Liver (tissue), 9 donors: ENCODE data around the gene OARD1. TPM values are rescaled to one million over a fixed set of nuclear protein-coding genes. Genes with fewer than 3 reads are reported as not detected.

Experiments
- DNase-seq: peaks from one replicate; pipeline ENCODE4 v3.0.0-alpha.2; 2017; ENCODE audit warnings: low spot score
- H3K27ac ChIP-seq, 2 donors: one replicate each; pipeline ENCODE4 v1.7.0; 2013; ENCODE audit warnings: inconsistent platforms in 2 of 2, low read length in 2 of 2, control low read depth in 1 of 2, low read depth in 1 of 2, mild to moderate bottlenecking in 1 of 2
- H3K27me3 ChIP-seq, 4 donors: one replicate each; pipeline versions ENCODE4 v1.6.1 to v1.7.0; 2013; ENCODE audit warnings: low read length in 3 of 4, inconsistent platforms in 1 of 4, mild to moderate bottlenecking in 1 of 4, moderate library complexity in 1 of 4; ENCODE audit not compliant: control insufficient read depth in 4 of 4, insufficient read depth in 4 of 4
- H3K36me3 ChIP-seq, 4 donors: one replicate each; pipeline versions ENCODE4 v1.6.1 to v1.7.0; 2013; ENCODE audit warnings: low read length in 3 of 4, mild to moderate bottlenecking in 3 of 4, low read depth in 1 of 4, moderate library complexity in 1 of 4; ENCODE audit not compliant: control insufficient read depth in 4 of 4, insufficient read depth in 3 of 4
- H3K4me1 ChIP-seq, 4 donors: one replicate each; pipeline versions ENCODE4 v1.6.1 to v1.7.0; 2013; ENCODE audit warnings: low read length in 3 of 4, mild to moderate bottlenecking in 3 of 4, moderate library complexity in 1 of 4; ENCODE audit not compliant: control insufficient read depth in 4 of 4, insufficient read depth in 4 of 4
- H3K4me3 ChIP-seq, 3 donors: one replicate each; pipeline versions ENCODE4 v1.6.1 to v1.7.0; 2013; ENCODE audit warnings: low read length in 3 of 3, control low read depth in 1 of 3, low read depth in 1 of 3, mild to moderate bottlenecking in 1 of 3
- H3K9ac ChIP-seq, 2 donors: one replicate each; pipeline ENCODE4 v1.7.0; 2013; ENCODE audit warnings: low read length in 2 of 2, mild to moderate bottlenecking in 2 of 2, moderate library complexity in 2 of 2, control low read depth in 1 of 2, low read depth in 1 of 2
- H3K9me3 ChIP-seq, 4 donors: one replicate each; pipeline versions ENCODE4 v1.6.1 to v1.7.0; 2013; ENCODE audit warnings: low read length in 3 of 4; ENCODE audit not compliant: control insufficient read depth in 4 of 4
- EGR1 ChIP-seq, 2 donors: IDR thresholded peaks; 2 replicates each; pipeline ENCODE4 v1.6.1; 2016 to 2018; ENCODE audit warnings: antibody characterized with exemption in 2 of 2, low read depth in 2 of 2
- FOXA1 ChIP-seq: IDR thresholded peaks from 2 replicates; pipeline ENCODE4 v1.6.1; 2016; ENCODE audit warnings: antibody characterized with exemption
- FOXA2 ChIP-seq: IDR thresholded peaks from 2 replicates; pipeline ENCODE4 v1.6.1; 2016; ENCODE audit warnings: antibody characterized with exemption
- GABPA ChIP-seq, 2 donors: IDR thresholded peaks in 1 of 2; conservative IDR thresholded peaks in 1 of 2; 2 replicates each; pipeline ENCODE4 v1.6.1; 2016; ENCODE audit warnings: antibody characterized with exemption in 2 of 2, mild to moderate bottlenecking in 1 of 2, moderate library complexity in 1 of 2
- HNF4A ChIP-seq, 2 donors: conservative IDR thresholded peaks; 2 replicates each; pipeline ENCODE4 v1.6.1; 2016; ENCODE audit warnings: antibody characterized with exemption in 2 of 2, mild to moderate bottlenecking in 2 of 2
- HNF4G ChIP-seq: IDR thresholded peaks from 2 replicates; pipeline ENCODE4 v1.6.1; 2016; ENCODE audit warnings: antibody characterized with exemption
- JUND ChIP-seq, 2 donors: IDR thresholded peaks; 2 replicates each; pipeline ENCODE4 v1.6.1; 2016; ENCODE audit warnings: antibody characterized with exemption in 2 of 2
- NR2F2 ChIP-seq: IDR thresholded peaks from 2 replicates; pipeline ENCODE4 v1.6.1; 2016; ENCODE audit warnings: antibody characterized with exemption
- RAD21 ChIP-seq, 2 donors: IDR thresholded peaks; 2 replicates each; pipeline ENCODE4 v1.6.1; 2016; ENCODE audit warnings: antibody characterized with exemption in 2 of 2, mild to moderate bottlenecking in 2 of 2
- RXRA ChIP-seq, 2 donors: IDR thresholded peaks; 2 replicates each; pipeline ENCODE4 v1.6.1; 2017 to 2018; ENCODE audit warnings: antibody characterized with exemption in 2 of 2, mild to moderate bottlenecking in 1 of 2
- SP1 ChIP-seq: IDR thresholded peaks from 2 replicates; pipeline ENCODE4 v1.6.1; 2018; ENCODE audit warnings: antibody characterized with exemption, mild to moderate bottlenecking
- TAF1 ChIP-seq: conservative IDR thresholded peaks from 2 replicates; pipeline ENCODE4 v1.6.1; 2016; ENCODE audit warnings: antibody characterized with exemption, mild to moderate bottlenecking
- YY1 ChIP-seq: IDR thresholded peaks from 2 replicates; pipeline ENCODE4 v1.6.1; 2016; ENCODE audit warnings: antibody characterized with exemption, mild to moderate bottlenecking
- WGBS: extraction: QIAGEN DNeasy Blood & Tissue Kit; methylation state at CpG from one replicate; pipeline ENCODE4 v1.1.7; 2013; 5-methylcytosine and 5-hydroxymethylcytosine counted together
- polyA plus RNA-seq, 2 donors: library from polyadenylated mRNA; stranded (reverse) in 1 of 2; unstranded in 1 of 2; fragments of 200-250 nt in 1 of 2; fragments of >200 nt in 1 of 2; fragmentation: Nextera tagmentation in 1 of 2; extraction: Ambion mirVana in 1 of 2; gene quantifications; one replicate each; pipeline versions ENCODE4 v1.2.1 to v1.2.3, GENCODE V29; 2013 to 2015
- total RNA-seq, 2 donors: library from RNA; depleted of rRNA; stranded (reverse); fragments of >200 nt; gene quantifications; one replicate each; pipeline ENCODE4 v1.2.3, GENCODE V29; 2014
- TF ChIP-seq, protein P1 (sequence below): fragments of 150-350 bp; IDR thresholded peaks from 2 replicates; pipeline ENCODE4 v1.5.1; 2017; ENCODE audit warnings: improper control_type of control experiment, low read depth, low read length; ENCODE audit not compliant: missing input control
- TF ChIP-seq, protein P2 (sequence below): IDR thresholded peaks from 2 replicates; pipeline ENCODE4 v1.6.1; 2016; ENCODE audit warnings: antibody characterized with exemption
- TF ChIP-seq, protein P3 (sequence below): IDR thresholded peaks from 2 replicates; pipeline ENCODE4 v1.6.1; 2016; ENCODE audit warnings: antibody characterized with exemption
- TF ChIP-seq, protein P4 (sequence below): IDR thresholded peaks from 2 replicates; pipeline ENCODE4 v1.6.1; 2016; ENCODE audit warnings: antibody characterized with exemption
- TF ChIP-seq, protein P5 (sequence below): IDR thresholded peaks from 2 replicates; pipeline ENCODE4 v1.6.1; 2016; ENCODE audit warnings: antibody characterized with exemption, mild to moderate bottlenecking
- donor health status: healthy.
- donor health status: healthy.
- donor health status: healthy.
- donor health status: healthy.
- donor health status: healthy.

Gene OARD1
- total and polyA plus RNA-seq, 4 donors: 20.1 to 28.6 (median 23.0) TPM

DNA sequence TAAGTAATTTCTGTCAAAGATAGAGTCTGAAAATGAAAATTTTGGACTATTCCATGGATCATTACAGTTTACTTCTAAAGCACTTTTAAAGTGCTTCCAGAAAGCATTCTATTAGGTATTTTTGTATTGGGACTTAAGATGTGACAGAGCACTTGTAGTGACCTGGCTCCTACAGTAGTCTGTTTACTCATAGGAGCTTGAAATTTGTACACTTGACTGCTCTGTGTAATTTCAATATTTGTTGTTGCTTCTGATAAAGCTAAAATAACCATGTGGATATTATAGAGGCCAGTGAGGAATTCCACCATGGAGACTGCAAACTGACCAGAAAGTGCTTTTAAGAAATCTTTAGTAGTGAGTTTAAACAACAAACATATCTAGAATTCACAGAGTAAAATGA is 10.9 kb upstream of the OARD1 start:
- Histone ChIP-seq H3K27me3 (no peaks in the 10 kb centered on the region), H3K36me3 (peaks cover 13 to 42% (median 22%) of the 10 kb centered on the region in 4 donors), H3K4me3 (no peak overlapping the region), H3K4me1 (no peaks in the 10 kb centered on the region), H3K27ac (no peak overlapping the region), H3K9me3 (no peaks in the 10 kb centered on the region), H3K9ac (no peak overlapping the region)
- TF ChIP-seq HNF4A (conservative IDR thresholded peaks at IDR 0.05) (no peak), GABPA (IDR thresholded peaks at IDR 0.05 in 1 of 2, conservative IDR thresholded peaks at IDR 0.05 in 1 of 2) (no peak), NR2F2 (no peak), TAF1 (no peak), EGR1 (IDR thresholded peaks at IDR 0.05; ENCODE audit: low read depth in 2 of 2) (no peak), FOXA1 (no peak), SP1 (no peak), YY1 (no peak)
- TF ChIP-seq, protein P1, sequence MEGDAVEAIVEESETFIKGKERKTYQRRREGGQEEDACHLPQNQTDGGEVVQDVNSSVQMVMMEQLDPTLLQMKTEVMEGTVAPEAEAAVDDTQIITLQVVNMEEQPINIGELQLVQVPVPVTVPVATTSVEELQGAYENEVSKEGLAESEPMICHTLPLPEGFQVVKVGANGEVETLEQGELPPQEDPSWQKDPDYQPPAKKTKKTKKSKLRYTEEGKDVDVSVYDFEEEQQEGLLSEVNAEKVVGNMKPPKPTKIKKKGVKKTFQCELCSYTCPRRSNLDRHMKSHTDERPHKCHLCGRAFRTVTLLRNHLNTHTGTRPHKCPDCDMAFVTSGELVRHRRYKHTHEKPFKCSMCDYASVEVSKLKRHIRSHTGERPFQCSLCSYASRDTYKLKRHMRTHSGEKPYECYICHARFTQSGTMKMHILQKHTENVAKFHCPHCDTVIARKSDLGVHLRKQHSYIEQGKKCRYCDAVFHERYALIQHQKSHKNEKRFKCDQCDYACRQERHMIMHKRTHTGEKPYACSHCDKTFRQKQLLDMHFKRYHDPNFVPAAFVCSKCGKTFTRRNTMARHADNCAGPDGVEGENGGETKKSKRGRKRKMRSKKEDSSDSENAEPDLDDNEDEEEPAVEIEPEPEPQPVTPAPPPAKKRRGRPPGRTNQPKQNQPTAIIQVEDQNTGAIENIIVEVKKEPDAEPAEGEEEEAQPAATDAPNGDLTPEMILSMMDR: no peak
- TF ChIP-seq, protein P2, sequence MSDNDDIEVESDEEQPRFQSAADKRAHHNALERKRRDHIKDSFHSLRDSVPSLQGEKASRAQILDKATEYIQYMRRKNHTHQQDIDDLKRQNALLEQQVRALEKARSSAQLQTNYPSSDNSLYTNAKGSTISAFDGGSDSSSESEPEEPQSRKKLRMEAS: no peak
- TF ChIP-seq, protein P3, sequence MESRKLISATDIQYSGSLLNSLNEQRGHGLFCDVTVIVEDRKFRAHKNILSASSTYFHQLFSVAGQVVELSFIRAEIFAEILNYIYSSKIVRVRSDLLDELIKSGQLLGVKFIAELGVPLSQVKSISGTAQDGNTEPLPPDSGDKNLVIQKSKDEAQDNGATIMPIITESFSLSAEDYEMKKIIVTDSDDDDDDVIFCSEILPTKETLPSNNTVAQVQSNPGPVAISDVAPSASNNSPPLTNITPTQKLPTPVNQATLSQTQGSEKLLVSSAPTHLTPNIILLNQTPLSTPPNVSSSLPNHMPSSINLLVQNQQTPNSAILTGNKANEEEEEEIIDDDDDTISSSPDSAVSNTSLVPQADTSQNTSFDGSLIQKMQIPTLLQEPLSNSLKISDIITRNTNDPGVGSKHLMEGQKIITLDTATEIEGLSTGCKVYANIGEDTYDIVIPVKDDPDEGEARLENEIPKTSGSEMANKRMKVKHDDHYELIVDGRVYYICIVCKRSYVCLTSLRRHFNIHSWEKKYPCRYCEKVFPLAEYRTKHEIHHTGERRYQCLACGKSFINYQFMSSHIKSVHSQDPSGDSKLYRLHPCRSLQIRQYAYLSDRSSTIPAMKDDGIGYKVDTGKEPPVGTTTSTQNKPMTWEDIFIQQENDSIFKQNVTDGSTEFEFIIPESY: no peak
- DNase-seq: no peak

DNA sequence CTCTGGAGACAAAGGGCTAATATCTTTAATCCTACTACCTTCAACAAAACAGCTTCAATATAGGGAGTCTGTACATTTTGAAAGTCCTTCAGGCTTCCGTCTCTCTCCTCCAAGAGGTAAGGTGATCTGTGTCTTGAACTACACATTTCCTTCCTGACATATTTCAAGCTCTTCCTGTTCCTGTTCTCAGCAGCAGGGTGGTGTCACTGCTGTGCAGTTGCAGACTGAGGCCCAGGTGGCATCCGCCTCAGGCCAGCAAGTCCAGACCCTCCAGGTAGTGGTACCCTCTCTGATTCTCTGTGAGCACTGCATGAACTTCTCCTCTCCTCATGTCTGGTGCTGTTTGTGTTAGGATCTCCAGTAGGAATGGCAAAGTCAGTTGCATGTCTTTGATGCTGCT is 8.5 kb upstream of the OARD1 start:
- H3K27ac ChIP-seq: no peak overlapping the region
- H3K9me3 ChIP-seq: no peaks in the 10 kb centered on the region
- no peak overlapping the region for H3K9ac ChIP-seq
- no peak overlapping the region for H3K4me3 ChIP-seq
- TF ChIP-seq NR2F2 (no peak), SP1 (no peak), FOXA2 (no peak), HNF4A (conservative IDR thresholded peaks at IDR 0.05) (no peak), EGR1 (IDR thresholded peaks at IDR 0.05; ENCODE audit: low read depth in 2 of 2) (no peak), FOXA1 (no peak), HNF4G (no peak), JUND (IDR thresholded peaks at IDR 0.05) (no peak), GABPA (IDR thresholded peaks at IDR 0.05 in 1 of 2, conservative IDR thresholded peaks at IDR 0.05 in 1 of 2) (no peak), TAF1 (no peak), YY1 (no peak), RXRA (IDR thresholded peaks at IDR 0.05) (no peak), RAD21 (IDR thresholded peaks at IDR 0.05) (no peak)
- TF ChIP-seq, protein P1: no peak
- TF ChIP-seq, protein P3: no peak
- TF ChIP-seq, protein P4, sequence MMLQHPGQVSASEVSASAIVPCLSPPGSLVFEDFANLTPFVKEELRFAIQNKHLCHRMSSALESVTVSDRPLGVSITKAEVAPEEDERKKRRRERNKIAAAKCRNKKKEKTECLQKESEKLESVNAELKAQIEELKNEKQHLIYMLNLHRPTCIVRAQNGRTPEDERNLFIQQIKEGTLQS: no peak
- TF ChIP-seq, protein P5, sequence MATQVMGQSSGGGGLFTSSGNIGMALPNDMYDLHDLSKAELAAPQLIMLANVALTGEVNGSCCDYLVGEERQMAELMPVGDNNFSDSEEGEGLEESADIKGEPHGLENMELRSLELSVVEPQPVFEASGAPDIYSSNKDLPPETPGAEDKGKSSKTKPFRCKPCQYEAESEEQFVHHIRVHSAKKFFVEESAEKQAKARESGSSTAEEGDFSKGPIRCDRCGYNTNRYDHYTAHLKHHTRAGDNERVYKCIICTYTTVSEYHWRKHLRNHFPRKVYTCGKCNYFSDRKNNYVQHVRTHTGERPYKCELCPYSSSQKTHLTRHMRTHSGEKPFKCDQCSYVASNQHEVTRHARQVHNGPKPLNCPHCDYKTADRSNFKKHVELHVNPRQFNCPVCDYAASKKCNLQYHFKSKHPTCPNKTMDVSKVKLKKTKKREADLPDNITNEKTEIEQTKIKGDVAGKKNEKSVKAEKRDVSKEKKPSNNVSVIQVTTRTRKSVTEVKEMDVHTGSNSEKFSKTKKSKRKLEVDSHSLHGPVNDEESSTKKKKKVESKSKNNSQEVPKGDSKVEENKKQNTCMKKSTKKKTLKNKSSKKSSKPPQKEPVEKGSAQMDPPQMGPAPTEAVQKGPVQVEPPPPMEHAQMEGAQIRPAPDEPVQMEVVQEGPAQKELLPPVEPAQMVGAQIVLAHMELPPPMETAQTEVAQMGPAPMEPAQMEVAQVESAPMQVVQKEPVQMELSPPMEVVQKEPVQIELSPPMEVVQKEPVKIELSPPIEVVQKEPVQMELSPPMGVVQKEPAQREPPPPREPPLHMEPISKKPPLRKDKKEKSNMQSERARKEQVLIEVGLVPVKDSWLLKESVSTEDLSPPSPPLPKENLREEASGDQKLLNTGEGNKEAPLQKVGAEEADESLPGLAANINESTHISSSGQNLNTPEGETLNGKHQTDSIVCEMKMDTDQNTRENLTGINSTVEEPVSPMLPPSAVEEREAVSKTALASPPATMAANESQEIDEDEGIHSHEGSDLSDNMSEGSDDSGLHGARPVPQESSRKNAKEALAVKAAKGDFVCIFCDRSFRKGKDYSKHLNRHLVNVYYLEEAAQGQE: no peak
- TF ChIP-seq, protein P2: no peak
- no peaks in the 10 kb centered on the region for H3K27me3 ChIP-seq
- no peak for DNase-seq
- H3K36me3 ChIP-seq: peaks cover 10 to 30% (median 18%) of the 10 kb centered on the region in 4 donors
- peaks cover 1 to 13% (median 10%) of the 10 kb centered on the region in 4 donors for H3K4me1 ChIP-seq
- WGBS: 84% methylated on average over 2 of the region's 2 CpGs
